DMS79 treated with DMSO at 0.1 percent for 48 hours (cell line): ENCODE results near the gene KLK10.
A peak's percentile ranks its signal among the peaks of the same experiment; 100 is the strongest.

Source experiments
- DNase-seq: peaks from one replicate; lab custom pipeline; 2025; lab: John Stamatoyannopoulos, UW

The KLK10 gene

DNA sequence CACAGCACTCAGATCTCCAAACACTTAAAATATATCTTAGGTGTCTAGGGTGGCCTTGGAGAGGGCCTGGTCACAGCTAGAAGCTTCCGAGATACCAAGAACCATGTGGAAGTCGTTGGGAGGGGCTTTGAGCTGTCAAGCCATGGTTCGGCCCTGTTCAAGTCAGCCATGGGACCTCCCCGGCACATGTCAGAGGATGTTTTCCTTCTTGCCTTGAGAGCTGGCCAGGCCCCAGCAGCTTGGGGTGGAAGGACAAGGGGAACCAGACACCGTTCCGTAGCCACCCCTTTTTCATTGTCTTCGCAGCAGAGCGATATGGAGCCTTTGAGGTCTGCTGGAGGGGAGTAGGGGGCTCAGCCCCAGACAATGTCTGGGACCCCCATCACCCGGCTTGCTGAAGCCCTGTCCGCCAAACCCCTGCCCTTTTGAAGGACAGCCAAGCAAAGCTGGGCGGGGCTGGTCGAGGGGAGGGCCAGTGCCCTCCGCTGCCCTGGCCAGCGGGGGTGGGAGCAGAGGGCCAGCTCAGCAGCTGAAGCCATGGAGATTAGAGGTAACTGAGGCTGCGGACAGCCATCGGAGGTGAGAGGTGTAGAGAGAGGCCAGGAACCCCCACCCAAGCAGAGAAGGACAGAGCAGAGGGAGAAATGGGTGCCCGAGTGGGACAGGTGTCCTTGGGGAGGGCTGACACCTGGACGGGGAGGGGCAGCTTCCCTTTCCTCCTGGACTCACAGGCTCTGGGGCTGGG is 6.5 kb upstream of the KLK10 start:
- peak; percentile 11 for DNase-seq

DNA sequence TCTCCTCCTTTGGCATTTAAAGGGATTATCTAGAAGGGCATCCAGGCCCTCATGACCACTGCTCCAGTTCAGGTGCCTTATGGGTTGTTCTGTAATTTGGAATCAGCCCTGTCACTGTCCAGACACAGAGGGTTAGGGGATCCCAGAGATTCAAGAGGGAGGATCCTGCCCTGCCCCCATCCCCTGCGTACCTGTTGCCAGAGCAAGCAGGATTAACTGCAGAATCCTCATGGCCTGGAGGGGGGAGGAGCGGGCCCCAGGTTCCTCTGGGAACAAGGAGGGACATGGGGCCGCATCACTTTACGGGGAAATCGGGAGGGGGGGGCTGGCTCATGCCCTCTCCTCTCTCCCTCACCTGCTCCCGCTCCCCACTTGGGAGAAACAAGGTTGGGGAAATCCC is 5.9 kb upstream of the KLK10 start:
- DNase-seq = no peak

DNA sequence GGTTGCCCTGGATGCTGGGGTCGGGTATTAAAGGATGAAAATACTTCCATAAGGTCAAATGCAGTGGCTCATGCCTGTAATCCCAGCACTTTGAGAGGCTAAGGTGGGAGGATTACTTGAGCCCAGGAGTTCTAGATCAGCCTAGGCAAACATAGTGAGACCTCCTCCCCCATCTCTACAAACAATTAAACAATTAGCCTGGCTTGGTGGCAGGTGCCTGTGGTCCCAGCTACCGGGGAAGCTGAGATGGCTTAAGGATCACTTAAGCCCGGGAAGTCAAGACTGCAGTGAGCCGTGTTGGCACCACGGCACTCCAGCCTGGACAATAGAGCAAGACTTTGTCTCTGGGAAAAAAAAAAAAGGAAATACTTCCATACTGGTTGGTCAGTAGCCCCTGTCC is 5.4 kb upstream of the KLK10 start:
- peak; percentile 60 for DNase-seq

DNA sequence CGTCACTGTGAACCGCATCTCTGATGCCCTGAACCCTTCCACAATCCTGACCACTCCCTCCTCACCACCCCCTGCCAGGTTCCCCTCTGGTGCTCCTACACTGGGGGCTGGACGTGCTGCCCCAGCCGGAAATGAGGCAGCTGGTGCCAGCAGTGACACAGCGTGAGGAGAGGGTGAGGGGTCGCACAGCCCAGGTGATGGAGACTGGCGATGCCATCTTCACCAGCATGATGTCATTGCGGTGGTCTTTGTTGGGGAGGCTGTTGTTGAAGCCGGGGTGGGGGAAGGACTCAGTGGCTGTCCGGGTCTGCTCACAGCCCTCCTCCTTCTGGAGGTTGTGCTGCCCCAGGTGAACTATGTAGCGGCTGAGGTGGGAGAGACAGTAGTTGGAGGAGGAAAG is 4.4 kb upstream of the KLK10 start:
- DNase-seq = no peak

DNA sequence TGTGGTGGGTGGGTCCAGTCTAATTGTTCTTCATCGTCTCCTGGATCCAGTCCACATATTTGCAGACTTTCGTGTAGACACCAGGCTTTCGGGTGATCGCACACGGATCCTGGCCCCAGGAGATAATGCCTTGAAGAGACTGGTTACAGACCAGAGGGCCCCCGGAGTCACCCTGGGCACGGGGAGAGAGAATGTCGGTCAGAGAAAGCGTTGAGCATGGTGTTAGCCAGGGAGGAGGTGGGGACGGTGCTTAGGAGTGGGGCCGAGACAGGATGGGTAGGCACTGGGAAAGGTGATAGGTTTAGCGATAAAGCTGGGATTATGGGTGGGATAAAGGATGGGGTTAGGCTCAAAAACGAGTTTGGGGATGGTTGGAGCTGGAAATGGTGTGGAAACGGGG is 3.0 kb upstream of the KLK10 start:
- no peak for DNase-seq

GRCh38 chr19:51020988-51021651 is 1.6 kb upstream of the KLK10 start:
- peak; percentile 60 for DNase-seq

DNA sequence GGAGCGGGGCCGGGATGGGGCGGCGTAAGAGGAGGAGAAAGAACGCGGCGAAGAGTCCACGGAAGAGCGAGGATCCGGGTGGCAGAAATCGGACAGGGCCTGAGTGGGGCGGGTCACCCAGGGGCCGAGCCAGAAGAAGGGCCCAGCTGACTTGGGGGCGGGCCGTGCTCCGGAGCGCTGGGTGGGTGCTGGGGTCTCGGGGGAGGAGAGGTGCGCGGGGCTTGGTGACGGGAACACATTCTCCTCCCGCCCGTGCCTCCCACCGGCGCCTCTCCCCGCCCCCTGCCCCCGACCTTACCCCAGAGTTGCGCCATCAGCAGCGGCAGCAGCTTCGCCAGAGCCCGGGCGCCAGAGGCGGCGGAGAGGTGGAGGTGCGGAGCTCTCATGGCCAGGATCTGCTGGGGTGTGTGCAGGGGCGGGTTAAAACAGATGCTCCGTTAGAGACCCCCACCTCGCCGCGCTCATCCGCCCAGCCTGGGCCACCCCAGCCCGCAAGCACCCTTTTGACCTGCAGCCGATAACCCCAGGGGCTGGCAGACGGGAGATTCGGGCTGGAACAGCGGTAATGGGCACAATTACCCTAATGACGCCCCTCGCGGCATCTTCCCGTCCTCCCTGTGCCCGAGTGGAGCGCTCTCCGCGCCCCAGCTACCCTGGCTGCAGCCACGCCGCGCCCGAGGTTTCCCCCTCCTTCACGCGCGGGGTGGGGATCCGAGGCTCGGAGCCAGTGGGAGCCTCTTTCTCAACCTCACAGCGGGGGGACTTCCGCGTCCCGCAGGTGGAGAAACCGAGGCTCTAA is 565 bp downstream of the KLK10 start:
- peak; percentile 23 for DNase-seq

- peak; percentile 55 for DNase-seq
Observed at GRCh38 chr19:51016798-51017683, 2.5 kb downstream of the KLK10 start.

- no peak for DNase-seq
Observed at GRCh38 chr19:51015691-51016267, 3.7 kb downstream of the KLK10 start.

GRCh38 chr19:51014242-51014641 is 5.3 kb downstream of the KLK10 start:
- DNase-seq = no peak

DNA sequence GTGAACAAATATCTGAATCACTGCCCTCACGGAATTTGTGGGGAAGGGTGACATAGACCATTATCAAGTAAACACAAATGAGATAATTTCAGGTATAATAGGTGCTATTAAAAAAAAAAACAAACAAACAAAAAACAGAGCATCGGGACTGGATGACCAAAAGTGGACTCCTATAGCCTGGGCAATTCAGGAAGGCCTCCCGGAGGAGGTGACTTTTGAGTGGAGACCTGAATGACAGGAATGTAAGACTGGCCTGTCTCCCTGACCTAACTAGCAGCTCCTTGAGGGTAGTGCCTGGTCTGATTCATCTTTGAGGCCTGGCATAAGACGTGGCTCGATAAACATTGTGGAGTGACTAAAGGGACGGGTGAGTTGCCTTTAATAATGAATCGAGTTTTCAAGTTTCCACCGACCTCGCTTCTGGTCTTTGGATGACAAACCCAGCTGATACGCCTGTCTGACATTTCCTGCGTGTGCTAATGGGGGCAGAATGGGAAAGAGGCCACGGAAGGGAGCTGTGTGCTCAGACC is 6.8 kb downstream of the KLK10 start:
- no peak for DNase-seq

DNA sequence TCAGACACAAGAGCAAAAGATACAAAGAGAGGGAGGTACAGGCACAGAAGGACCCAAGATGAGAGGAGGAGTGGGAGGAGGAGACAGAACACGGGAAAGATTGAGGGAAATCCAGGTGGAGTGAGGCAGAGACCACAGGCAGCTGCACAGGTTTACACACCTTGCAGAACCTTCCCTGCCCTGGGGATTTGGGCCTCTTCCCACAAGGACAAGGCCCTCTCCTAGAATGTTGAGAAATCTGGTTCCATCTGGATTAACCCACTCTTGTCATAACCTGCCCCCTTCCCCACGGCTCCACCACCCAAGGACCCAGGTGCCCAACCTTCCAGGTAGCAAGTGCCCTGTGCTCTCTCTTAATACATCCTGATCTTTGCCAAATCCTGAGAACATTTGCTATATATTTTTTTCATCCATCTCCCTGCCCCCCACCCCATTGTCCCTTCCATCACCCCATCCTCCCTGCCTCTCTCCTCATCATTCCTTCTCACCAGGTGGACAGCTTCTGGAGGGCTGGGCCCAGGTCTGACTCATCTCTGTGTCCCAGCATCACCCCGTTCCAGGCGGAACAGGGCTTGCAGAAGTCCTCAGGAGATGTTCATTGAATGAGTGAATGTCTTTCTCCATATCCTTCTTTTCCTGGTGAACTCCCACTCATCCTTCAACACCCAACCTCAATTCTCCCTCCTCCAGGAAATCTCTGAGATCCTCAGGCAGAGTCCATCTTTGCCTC is 9.3 kb downstream of the KLK10 start:
- DNase-seq = no peak

- DNase-seq = no peak
Observed at GRCh38 chr19:51009061-51009891, 10.2 kb downstream of the KLK10 start.

GRCh38 chr19:51007488-51007887 is 12.0 kb downstream of the KLK10 start:
- no peak for DNase-seq

- no peak for DNase-seq
Observed at GRCh38 chr19:51006406-51006805, 13.1 kb downstream of the KLK10 start.

DNA sequence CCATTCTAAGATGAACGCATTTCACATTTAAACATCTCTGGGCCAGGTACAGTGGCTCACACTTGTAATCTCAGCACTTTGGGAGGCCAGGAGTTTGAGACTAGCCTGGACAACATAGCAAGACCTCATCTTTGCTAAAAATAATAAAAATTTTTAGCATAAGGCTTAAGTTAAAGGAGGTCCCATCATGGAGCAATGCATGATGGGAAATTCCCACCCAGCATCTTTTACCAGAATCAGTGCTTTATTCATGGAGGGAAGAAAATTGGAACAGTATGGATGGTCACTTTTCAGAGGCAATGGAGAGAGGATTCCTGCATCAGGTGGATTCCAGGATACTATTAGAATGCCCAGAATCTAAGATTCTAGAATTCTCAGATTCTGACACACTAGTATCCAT is 14.3 kb downstream of the KLK10 start:
- no peak for DNase-seq

DNA sequence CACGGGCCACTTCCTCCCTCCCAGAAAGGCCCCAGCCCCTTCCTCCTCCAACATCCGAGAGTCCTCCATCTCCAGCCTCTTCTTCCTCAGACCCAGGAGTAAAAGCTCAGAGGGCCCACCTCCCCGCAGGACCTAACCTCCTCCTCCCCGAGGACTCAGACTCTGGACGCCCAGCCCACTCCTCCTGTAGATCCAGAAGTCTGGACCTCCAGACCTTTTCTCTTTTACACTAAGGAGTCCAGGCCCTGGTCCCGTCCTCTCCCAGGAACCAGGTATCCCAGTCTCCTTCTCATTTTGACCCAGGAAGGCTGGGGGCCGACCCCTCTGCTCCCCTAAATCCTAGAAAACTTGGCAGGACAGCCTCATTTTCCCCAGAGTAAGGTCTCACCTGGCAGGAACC is 16.2 kb downstream of the KLK10 start:
- DNase-seq = no peak

GRCh38 chr19:51002542-51003311 is 16.8 kb downstream of the KLK10 start:
- DNase-seq = no peak

DNA sequence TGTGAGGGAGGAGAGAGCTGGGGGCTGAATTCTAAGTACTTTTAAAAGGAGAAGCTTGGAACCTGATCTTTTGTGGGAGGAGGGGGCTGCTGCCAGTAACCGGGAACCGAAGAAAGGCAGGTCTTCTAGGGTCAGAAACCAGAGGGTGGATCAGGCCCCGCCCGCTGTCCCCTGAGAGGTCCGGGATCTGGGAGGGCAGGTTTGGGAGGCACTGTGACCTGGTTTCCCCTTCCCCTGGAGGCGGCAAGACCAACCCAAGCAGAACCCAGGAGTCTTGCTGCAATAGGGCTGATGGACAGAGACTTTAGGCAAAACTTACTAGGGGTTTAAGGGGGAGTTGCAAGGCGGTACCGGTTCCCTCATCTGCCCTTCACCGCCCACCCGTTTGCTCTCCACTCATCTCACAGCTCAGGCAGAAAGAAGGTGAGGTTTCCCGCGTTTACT is 17.4 kb downstream of the KLK10 start:
- DNase-seq = no peak
